Sigmoid colon (tissue), 7 donors: ENCODE results near the gene PEPD. TPM values are rescaled to one million over a fixed set of nuclear protein-coding genes. Genes with fewer than 3 reads are reported as not detected.

Experiments used
- DNase-seq: peaks from one replicate; pipeline ENCODE4 v3.0.0-alpha.2; 2019
- H3K27ac ChIP-seq, 4 donors: fragments of 200-600 bp; sonication (generic); one replicate each; pipeline ENCODE4 v1.5.1; 2016 to 2019; ENCODE audit warnings: mild to moderate bottlenecking in 1 of 4
- H3K27me3 ChIP-seq, 3 donors: fragments of 200-600 bp; sonication (generic); one replicate each; pipeline ENCODE4 v1.5.1; 2019; ENCODE audit warnings: mild to moderate bottlenecking in 1 of 3
- H3K36me3 ChIP-seq, 4 donors: fragments of 200-600 bp; sonication (generic); one replicate each; pipeline ENCODE4 v1.5.1; 2016 to 2019
- H3K4me1 ChIP-seq, 4 donors: fragments of 200-600 bp; sonication (generic); one replicate each; pipeline ENCODE4 v1.5.1; 2017 to 2019
- H3K4me3 ChIP-seq, 4 donors: fragments of 200-600 bp; sonication (generic); one replicate each; pipeline ENCODE4 v1.5.1; 2017 to 2019; ENCODE audit warnings: mild to moderate bottlenecking in 2 of 4, moderate library complexity in 1 of 4
- H3K9me3 ChIP-seq, 4 donors: fragments of 200-600 bp in 3 of 4; sonication (generic) in 3 of 4; one replicate each; pipeline versions ENCODE4 v1.5.1 to v1.6.1; 2013 to 2019
- EP300 ChIP-seq, 4 donors: sonication (generic); formaldehyde crosslinking; IDR thresholded peaks; one replicate each; pipeline ENCODE4 v1.6.1; 2017; ENCODE audit warnings: antibody characterized with exemption in 4 of 4
- POLR2A ChIP-seq, 2 donors: fragments of 450-650 bp; IDR thresholded peaks; one replicate each; pipeline ENCODE4 v1.6.1; 2016; ENCODE audit warnings: antibody characterized with exemption in 2 of 2, mild to moderate bottlenecking in 2 of 2, moderate library complexity in 2 of 2
- POLR2AphosphoS5 ChIP-seq, 4 donors: sonication (generic); formaldehyde crosslinking; IDR thresholded peaks; one replicate each; pipeline ENCODE4 v1.6.1; 2017; ENCODE audit warnings: antibody characterized with exemption in 4 of 4
- WGBS, 2 donors: extraction: QIAGEN DNeasy Blood & Tissue Kit; methylation state at CpG; one replicate each; pipeline ENCODE4 v1.1.7; 2013; 5-methylcytosine and 5-hydroxymethylcytosine counted together
- intact Hi-C: fragments of 100-400 bp; cut with DNase I; formaldehyde crosslinking; loops from one replicate; pipeline ENCODE4 v1.15.1; 2023
- polyA plus RNA-seq, 3 donors: library from polyadenylated mRNA; stranded (reverse); fragments of 200-250 nt; gene quantifications; one replicate each; pipeline ENCODE4 v1.2.3, GENCODE V29; 2013
- total RNA-seq, 4 donors: library from RNA; depleted of rRNA; stranded (reverse); fragments of >200 nt; gene quantifications; one replicate each; pipeline ENCODE4 v1.1.0, GENCODE V29; 2016
- TF ChIP-seq, protein P1 (sequence below), 4 experiments: fragments of 450-650 bp in 3 of 4; fragments of 200-600 bp in 1 of 4; IDR thresholded peaks; one replicate each; pipeline ENCODE4 v1.5.1; 2016 to 2019; ENCODE audit warnings: antibody characterized with exemption in 4 of 4, mild to moderate bottlenecking in 3 of 4, moderate library complexity in 2 of 4
- donor health status: healthy with polysubstance abuse.
- donor health status: Bipolar disorder and iron deficiency.
- donor health status: healthy.

PEPD gene
- total and polyA plus RNA-seq, 7 donors: 50.0 to 187 (median 67.8) TPM

DNA sequence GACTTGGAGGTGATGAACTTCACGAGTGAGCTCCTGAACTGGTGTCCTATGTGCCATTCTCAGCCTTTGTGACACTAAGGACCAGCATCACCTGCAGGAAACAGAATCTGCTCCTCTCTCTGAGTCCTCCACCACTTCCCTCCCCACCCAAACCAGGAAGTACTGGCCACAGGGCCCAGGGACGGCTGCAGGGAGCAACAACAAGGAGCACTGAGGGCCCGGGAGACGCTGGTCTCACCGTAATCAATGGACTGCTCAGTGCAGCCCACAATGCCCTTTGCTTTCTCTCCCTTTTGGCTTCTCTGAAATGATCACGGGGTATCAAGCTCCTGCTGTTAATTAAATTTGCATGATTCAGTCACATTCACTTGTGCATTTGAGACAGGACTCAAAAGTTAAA, 18.6 kb downstream of the PEPD start:
- Histone ChIP-seq H3K27me3 (no peaks in the 10 kb centered on the region), H3K4me3 (no peak overlapping the region), H3K9me3 (no peaks in the 10 kb centered on the region), H3K27ac (no peak overlapping the region), H3K36me3 (peaks cover 0 to 43% (median 11%) of the 10 kb centered on the region in 4 donors), H3K4me1 (no peaks in the 10 kb centered on the region)
- intact Hi-C loops: no loop called here
- peak; percentile 37 for DNase-seq
- TF ChIP-seq, protein P1, sequence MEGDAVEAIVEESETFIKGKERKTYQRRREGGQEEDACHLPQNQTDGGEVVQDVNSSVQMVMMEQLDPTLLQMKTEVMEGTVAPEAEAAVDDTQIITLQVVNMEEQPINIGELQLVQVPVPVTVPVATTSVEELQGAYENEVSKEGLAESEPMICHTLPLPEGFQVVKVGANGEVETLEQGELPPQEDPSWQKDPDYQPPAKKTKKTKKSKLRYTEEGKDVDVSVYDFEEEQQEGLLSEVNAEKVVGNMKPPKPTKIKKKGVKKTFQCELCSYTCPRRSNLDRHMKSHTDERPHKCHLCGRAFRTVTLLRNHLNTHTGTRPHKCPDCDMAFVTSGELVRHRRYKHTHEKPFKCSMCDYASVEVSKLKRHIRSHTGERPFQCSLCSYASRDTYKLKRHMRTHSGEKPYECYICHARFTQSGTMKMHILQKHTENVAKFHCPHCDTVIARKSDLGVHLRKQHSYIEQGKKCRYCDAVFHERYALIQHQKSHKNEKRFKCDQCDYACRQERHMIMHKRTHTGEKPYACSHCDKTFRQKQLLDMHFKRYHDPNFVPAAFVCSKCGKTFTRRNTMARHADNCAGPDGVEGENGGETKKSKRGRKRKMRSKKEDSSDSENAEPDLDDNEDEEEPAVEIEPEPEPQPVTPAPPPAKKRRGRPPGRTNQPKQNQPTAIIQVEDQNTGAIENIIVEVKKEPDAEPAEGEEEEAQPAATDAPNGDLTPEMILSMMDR (IDR thresholded peaks at IDR 0.05): no peak
- TF ChIP-seq EP300 (IDR thresholded peaks at IDR 0.05) (no peak), POLR2A (IDR thresholded peaks at IDR 0.05) (no peak), POLR2AphosphoS5 (IDR thresholded peaks at IDR 0.05) (no peak)
- 72 to 82% methylated on average over 6 of the region's 6 CpGs for WGBS, 2 donors

DNA sequence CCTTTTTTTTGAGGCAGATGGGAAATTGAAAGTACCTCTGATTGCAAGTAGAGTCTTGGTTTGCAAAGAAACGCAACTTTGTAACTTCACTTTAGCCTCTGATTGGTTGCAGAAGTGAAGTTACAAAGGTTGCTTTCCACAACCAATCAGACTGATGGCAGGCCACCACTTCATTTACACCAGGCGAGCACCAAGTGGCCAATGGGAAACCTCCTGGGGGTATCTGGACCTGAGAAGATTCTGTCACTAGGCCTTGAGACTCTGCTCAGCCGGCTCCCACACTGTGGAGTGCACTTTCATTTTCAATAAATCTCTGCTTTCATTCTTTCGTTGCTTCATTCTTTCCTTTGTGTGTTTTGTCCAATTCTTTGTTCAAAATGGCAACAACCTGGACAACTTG, 19.1 kb downstream of the PEPD start:
- H3K36me3 ChIP-seq: peaks cover 0 to 49% (median 11%) of the 10 kb centered on the region in 4 donors
- intact Hi-C loops: no loop called here
- H3K27ac ChIP-seq: no peak overlapping the region
- TF ChIP-seq, protein P1 (IDR thresholded peaks at IDR 0.05): no peak
- no peak for TF ChIP-seq POLR2AphosphoS5 (IDR thresholded peaks at IDR 0.05)
- TF ChIP-seq POLR2A (IDR thresholded peaks at IDR 0.05): no peak
- no peak for TF ChIP-seq EP300 (IDR thresholded peaks at IDR 0.05)
- H3K4me3 ChIP-seq: no peak overlapping the region
- 92 to 96% methylated on average over 4 of the region's 4 CpGs for WGBS, 2 donors
- DNase-seq: peak; percentile 2
- no peaks in the 10 kb centered on the region for H3K9me3 ChIP-seq
- H3K4me1 ChIP-seq: no peaks in the 10 kb centered on the region
- no peaks in the 10 kb centered on the region for H3K27me3 ChIP-seq

DNA sequence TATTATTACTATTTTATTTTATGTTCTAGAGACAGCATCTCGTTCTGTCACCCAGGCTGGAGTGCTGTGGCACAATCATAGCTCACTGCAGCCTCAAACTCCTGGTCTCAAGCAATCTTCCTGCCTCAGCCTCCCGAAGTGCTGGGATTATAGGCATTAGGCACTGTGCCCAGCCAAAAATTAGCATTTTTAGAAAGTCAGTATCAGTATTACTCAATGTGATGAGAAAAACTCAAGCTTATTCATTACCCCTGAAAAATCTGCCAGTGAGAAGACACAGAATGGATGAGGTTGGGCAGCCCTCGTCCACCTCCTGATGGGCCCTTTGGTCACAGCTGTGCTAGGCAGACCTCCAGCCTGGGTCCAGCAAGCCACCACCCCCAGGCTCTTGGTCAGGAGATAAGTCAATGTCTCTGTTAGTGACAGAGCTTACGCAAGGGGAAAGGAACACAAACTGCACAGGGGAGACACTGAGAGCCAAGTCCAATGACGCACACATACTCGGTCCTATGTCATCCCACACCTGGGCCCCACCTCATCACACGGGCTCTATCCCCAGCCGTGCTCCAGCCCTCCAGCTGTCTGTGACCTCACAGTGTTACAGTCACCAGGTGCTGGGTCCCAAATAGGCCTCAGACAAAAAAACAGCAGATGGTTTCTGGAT, 19.8 kb downstream of the PEPD start:
- intact Hi-C loops: no loop called here
- no peaks in the 10 kb centered on the region for H3K27me3 ChIP-seq
- no peaks in the 10 kb centered on the region for H3K9me3 ChIP-seq
- no peak overlapping the region for H3K4me3 ChIP-seq
- peak; percentile 36 for DNase-seq
- H3K4me1 ChIP-seq: no peaks in the 10 kb centered on the region
- WGBS, 2 donors: 92 to 93% methylated on average over 8 of the region's 8 CpGs
- TF ChIP-seq, protein P1 (IDR thresholded peaks at IDR 0.05): no peak
- no peak for TF ChIP-seq EP300 (IDR thresholded peaks at IDR 0.05)
- no peak for TF ChIP-seq POLR2A (IDR thresholded peaks at IDR 0.05)
- TF ChIP-seq POLR2AphosphoS5 (IDR thresholded peaks at IDR 0.05): no peak
- H3K36me3 ChIP-seq: peaks cover 0 to 55% (median 11%) of the 10 kb centered on the region in 4 donors
- H3K27ac ChIP-seq: no peak overlapping the region

DNA sequence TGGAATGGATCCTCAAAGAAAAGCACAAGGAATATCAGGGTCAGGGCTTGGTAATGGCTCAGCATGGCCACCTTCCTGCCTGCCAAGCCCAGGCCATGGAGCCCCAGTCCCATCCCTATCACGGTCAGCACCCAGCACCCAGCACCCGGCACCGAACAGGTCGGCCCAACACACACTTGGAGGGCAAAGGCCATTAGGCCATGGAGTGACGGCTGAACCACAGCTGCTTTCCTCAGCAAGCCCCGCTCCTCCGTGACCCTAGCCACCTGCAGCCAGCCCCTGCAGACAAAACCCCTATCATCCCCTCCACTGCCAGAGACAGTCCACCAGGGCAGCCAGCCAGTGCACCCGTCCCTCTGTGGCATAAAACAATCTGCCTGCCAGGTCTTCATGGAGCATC, 20.6 kb downstream of the PEPD start:
- Histone ChIP-seq H3K27me3 (no peaks in the 10 kb centered on the region), H3K4me1 (no peaks in the 10 kb centered on the region), H3K9me3 (no peaks in the 10 kb centered on the region), H3K4me3 (no peak overlapping the region), H3K36me3 (peaks cover 0 to 57% (median 11%) of the 10 kb centered on the region in 4 donors), H3K27ac (no peak overlapping the region)
- TF ChIP-seq EP300 (IDR thresholded peaks at IDR 0.05): no peak
- no peak for TF ChIP-seq POLR2AphosphoS5 (IDR thresholded peaks at IDR 0.05)
- TF ChIP-seq, protein P1 (IDR thresholded peaks at IDR 0.05): no peak
- no peak for TF ChIP-seq POLR2A (IDR thresholded peaks at IDR 0.05)
- peak; percentile 39 for DNase-seq
- 94 to 95% methylated on average over 8 of the region's 8 CpGs for WGBS, 2 donors
- intact Hi-C loops: no loop called here

DNA sequence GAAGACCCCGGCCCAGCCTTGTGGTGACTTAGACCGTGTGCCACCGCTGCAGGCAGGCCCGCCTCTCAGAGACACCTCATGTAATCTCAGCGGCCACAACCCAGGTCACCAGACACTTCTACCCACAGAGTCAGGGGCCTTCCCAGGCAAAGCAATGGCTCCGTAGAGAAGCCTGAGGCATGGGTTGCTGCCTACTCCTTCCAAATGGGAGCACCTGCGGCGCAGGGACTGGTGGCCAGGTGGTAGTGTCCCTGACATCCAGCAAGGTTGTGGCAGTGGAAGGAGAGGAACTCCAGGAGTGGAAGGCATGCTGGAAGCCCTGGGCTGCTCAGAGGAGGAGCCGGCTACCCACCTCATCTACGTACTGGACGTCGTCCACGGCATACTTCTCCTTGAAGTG, 21.0 kb downstream of the PEPD start:
- TF ChIP-seq, protein P1 (IDR thresholded peaks at IDR 0.05): no peak
- TF ChIP-seq POLR2A (IDR thresholded peaks at IDR 0.05) (no peak), EP300 (IDR thresholded peaks at IDR 0.05) (no peak), POLR2AphosphoS5 (IDR thresholded peaks at IDR 0.05) (no peak)
- H3K36me3 ChIP-seq: peaks cover 0 to 57% (median 11%) of the 10 kb centered on the region in 4 donors
- no peak overlapping the region for H3K27ac ChIP-seq
- no peaks in the 10 kb centered on the region for H3K4me1 ChIP-seq
- DNase-seq: peak; percentile 55
- no peak overlapping the region for H3K4me3 ChIP-seq
- WGBS, 2 donors: 97% methylated on average over 13 of the region's 13 CpGs
- H3K9me3 ChIP-seq: no peaks in the 10 kb centered on the region
- H3K27me3 ChIP-seq: no peaks in the 10 kb centered on the region
- intact Hi-C loops: no loop called here
